SU-DHL-6 (cell line): Measurements from ENCODE around the gene KAZALD1.

Experiments used
- EZH2phosphoT487 ChIP-seq: fragments of 200-600 bp; sonication (generic), shearing (Covaris generic); conservative IDR thresholded peaks from 2 replicates; pipeline ENCODE4 v1.6.1; 2018; ENCODE audit warnings: mild to moderate bottlenecking, antibody characterized with exemption, low read length, moderate library complexity, mixed read lengths
- TF ChIP-seq, protein P1 (sequence below): fragments of 200-600 bp; sonication (generic); IDR thresholded peaks from one replicate; pipeline ENCODE4 v1.5.1; 2017; ENCODE audit warnings: antibody characterized with exemption, mild to moderate bottlenecking, low read length, moderate library complexity; ENCODE audit not compliant: insufficient read depth, poor library complexity, severe bottlenecking

DNA sequence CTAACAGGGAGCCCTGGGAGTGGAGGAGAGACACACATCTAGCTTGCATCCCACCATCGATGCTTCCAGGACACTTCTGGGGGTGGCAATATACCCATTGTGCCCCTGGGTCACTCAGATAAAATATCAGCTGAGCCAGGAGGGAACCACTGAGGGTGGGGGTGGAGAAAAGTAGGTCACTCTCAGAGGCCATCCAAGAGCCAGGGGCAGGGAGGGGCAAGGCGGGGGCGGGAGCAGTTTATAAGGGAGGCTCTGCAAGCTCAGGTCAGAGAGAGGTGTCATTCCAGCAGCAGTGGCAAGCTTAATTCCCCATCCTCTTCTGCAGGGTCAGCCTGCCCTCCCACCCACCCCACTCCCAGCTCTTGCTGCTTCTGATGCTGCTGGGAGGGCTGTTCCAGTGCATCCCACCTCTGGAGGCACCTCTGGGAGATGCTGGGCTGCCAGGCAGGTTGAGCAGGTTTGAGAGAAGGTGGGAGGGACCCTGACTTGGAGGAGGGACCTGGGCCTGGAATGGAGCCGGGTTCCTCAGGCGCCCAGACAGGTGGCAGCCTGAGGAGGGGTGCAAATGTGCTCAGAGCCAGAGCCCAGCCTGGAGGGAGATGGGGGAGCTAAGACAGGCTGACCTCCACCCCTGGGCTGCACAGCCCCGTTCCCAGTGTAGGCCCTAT lies 49.2 kb downstream of the KAZALD1 start:
- TF ChIP-seq, protein P1, sequence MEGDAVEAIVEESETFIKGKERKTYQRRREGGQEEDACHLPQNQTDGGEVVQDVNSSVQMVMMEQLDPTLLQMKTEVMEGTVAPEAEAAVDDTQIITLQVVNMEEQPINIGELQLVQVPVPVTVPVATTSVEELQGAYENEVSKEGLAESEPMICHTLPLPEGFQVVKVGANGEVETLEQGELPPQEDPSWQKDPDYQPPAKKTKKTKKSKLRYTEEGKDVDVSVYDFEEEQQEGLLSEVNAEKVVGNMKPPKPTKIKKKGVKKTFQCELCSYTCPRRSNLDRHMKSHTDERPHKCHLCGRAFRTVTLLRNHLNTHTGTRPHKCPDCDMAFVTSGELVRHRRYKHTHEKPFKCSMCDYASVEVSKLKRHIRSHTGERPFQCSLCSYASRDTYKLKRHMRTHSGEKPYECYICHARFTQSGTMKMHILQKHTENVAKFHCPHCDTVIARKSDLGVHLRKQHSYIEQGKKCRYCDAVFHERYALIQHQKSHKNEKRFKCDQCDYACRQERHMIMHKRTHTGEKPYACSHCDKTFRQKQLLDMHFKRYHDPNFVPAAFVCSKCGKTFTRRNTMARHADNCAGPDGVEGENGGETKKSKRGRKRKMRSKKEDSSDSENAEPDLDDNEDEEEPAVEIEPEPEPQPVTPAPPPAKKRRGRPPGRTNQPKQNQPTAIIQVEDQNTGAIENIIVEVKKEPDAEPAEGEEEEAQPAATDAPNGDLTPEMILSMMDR: no peak
- TF ChIP-seq EZH2phosphoT487: no peak
